GM19438 (cell line): ENCODE measurements around the gene VIP.
"Not testable (repeated sequence)": the region's sequence is repeated elsewhere in the genome, so short reads cannot be mapped to it uniquely, and the experiment has no call there.

Experiments
- ATAC-seq: cut with Tn5 transposase; IDR thresholded peaks from one replicate; pipeline ENCODE4 v1.9.1; 2021; ENCODE audit warnings: low read depth; ENCODE audit not compliant: unreplicated experiment

The VIP gene

DNA sequence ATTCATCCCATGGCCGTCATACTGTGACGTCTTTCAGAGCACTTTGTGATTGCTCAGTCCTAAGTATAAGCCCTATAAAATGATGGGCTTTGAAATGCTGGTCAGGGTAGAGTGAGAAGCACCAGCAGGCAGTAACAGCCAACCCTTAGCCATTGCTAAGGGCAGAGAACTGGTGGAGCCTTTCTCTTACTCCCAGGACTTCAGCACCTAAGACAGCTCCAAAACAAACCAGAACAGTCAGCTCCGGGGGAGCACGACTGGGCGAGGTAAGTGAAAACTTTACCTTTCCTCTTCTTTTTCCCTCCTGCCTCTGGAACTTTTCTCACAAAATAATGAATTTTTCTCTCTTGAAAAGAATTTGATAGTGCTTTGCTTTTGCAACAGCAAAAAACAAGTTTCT, at the start of gene VIP:
VIP (plus strand) TSS at position 104 of the 400 bp plus-strand sequence. CDS start 1,381 bp downstream, outside the sequence.
- ATAC-seq, result no peak

- ATAC-seq, result no peak
Observed at GRCh38 chr6:152701081-152701862, 49.3 kb upstream of the VIP start.

DNA sequence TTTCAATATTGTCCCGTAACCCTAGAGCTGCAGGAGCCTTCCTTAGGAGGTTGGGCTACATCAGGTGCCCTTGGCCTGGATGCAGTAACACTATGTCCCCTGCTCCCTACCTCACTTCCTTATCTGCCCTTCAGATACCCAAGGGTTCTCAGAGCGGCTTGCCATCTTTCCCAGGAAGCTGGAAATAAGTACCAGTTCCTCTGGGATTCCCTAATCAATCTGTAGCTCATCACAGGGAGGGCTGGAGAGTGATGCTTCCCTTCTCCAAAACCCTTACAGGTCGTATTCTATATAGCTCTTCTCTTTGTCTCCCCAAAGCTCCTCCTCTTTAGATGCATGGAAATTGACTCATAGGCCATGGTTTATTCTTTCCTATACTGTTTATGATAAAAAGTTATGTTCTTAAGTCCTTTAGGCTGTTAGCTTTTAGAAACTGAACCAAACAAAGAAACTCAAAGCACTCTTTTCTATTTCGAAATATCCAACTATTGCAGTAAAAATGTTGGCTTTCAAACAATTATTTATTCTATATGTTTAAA, 48.7 kb upstream of the VIP start:
- ATAC-seq, result no peak

GRCh38 chr6:152703750-152704149, 46.8 kb upstream of the VIP start:
- not testable (repeated sequence) for ATAC-seq

DNA sequence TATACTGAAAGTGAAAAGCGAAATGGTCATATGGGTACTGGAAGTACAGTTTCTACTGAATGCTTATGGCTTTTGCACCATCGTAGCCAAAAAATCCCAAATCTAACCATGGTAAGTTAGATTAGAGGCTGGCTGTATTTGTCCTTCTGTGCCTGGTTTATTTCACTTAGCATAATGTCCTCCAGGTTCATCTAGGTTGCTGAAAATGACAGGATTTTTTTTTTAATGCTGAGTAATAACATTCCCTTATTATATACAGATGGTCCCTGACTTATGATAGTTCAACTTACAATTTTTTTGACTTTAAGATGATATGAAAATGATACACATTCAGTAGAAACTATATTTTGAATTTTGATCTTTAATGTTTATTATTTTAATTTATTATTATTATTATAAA, 45.3 kb upstream of the VIP start:
- no peak for ATAC-seq

DNA sequence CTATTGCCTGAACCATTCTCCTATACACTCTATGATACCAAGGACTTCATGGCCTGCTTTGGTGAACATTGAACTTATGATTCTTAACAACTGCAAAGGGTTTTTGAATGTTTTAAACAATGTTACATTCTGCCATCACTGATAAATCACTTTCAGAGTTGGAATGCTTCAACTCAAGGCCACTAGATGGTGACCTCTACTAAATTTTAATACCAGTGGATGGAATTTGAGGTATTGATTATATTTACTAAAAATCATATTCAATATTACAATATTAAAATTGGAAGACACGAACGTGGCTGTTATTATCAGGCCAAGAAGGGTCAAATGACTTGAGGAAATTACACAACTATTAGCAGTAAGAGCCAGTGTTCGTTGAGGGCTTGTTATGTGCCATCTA, 34.3 kb upstream of the VIP start:
- no peak for ATAC-seq

- ATAC-seq, result no peak
Observed at GRCh38 chr6:152720974-152721373, 29.6 kb upstream of the VIP start.

GRCh38 chr6:152721956-152722355, 28.6 kb upstream of the VIP start:
- no peak for ATAC-seq

DNA sequence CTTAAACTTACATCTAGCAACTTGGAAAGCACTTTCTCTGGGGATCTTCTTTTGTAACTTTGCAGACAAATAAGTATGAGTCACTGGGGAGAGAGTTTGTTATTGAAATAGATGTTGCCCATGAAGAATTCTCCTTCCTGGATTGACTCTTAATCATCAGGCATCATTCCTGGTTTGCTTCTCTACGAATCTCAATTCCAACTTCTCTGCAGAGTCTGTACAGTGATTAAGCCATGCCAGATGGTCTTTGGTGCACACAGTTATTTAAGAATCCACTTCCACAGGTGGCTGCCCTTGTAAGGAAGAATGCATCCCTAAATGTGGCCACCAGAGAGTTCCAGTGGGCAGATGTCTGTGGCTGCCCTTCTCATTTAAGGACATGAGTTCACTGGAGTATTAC, 27.2 kb upstream of the VIP start:
- no peak for ATAC-seq

- no peak for ATAC-seq
Observed at GRCh38 chr6:152726313-152726712, 24.3 kb upstream of the VIP start.

DNA sequence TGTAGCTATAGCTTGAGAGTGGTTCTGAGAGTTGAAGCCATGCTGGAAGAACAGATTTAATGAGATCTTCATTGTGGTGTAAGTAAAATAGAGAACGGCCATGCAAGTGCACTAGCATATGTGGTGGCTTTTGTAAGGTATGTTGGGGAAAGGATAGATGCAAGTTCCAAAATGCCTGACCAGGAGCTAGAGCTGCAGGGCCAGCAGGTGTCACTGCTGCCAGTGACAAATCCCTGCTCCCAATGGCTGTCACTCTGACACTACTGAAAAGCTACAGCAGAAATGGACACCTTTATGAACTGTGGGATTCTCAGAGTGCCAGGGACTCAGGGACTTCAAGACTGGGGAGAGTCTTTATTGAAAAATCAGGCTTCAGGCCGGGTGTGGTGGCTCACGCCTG, 23.1 kb upstream of the VIP start:
- ATAC-seq, result no peak

GRCh38 chr6:152734630-152735029, 16.0 kb upstream of the VIP start:
- no peak for ATAC-seq

DNA sequence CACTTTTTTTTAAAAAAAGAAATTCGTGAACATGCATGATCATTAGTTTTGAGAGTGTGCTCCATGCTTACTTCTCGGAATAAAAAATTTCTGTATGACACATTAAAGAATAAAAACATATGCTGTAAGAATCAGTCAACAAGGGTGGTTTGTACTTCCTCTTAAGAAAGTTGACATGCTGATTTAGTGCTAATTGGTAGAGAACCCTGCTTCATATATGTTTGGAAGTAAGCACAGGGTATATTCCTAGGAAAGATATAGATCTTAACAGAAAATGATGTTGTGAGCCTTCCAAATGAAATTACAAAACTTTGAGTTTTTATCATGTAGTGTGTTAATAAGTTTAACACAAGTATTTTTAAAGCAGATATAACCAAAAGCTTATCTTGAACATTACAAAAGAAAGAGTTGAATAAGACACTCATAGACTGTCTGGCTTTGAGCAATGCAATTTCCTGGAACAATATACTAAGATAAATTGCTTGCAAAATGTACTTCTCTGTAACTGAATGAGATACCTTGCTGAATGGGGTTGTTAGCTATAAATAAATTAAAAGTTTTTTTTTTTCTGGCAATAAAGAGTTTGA, 13.8 kb upstream of the VIP start:
- ATAC-seq, result no peak

- ATAC-seq, result no peak
Observed at GRCh38 chr6:152745509-152746171, 5.0 kb upstream of the VIP start.

- no peak for ATAC-seq
Observed at GRCh38 chr6:152746172-152746553, 4.4 kb upstream of the VIP start.

DNA sequence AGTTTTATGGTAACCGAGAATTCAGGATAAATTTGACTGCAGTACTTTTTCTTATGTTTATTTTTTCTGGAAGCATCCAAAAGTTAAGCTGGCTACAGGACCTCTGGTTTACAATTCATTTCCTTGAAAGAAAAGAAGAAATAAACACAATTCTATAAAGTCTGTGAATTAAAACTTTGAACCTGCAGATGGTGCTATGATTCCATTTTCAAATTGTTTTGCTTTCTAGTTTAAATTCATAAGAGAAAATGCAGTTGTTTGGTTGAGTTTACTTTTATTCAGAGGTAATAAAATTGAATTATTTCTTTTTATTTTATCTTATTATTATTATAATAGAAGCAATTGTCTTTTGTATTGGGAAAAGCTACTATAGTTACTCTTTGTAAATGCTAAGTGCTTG, 1.8 kb upstream of the VIP start:
- no peak for ATAC-seq

DNA sequence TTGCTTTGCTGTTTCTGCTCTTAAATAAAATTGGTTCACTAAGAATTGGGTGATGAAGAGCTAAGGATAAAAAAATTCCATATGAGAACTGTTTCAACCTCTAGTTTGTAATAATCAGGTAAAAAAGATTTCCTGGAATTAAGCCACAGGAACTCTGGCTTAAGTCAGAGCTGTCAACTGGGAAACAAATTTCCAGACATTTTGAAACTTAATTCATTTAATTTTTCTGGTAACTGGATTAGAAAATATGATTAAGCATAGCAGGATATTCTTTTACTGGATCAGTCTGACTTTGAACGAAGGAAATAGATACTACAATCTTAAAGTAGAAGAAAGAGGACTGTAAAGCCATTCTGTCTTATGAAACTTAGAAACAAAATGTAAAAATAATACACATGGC, 1.3 kb upstream of the VIP start:
- no peak for ATAC-seq

- ATAC-seq, result no peak
Observed at GRCh38 chr6:152765331-152765730, 14.7 kb downstream of the VIP start.

GRCh38 chr6:152769159-152769558, 18.6 kb downstream of the VIP start:
- no peak for ATAC-seq

- ATAC-seq, result no peak
Observed at GRCh38 chr6:152769993-152770392, 19.4 kb downstream of the VIP start.

DNA sequence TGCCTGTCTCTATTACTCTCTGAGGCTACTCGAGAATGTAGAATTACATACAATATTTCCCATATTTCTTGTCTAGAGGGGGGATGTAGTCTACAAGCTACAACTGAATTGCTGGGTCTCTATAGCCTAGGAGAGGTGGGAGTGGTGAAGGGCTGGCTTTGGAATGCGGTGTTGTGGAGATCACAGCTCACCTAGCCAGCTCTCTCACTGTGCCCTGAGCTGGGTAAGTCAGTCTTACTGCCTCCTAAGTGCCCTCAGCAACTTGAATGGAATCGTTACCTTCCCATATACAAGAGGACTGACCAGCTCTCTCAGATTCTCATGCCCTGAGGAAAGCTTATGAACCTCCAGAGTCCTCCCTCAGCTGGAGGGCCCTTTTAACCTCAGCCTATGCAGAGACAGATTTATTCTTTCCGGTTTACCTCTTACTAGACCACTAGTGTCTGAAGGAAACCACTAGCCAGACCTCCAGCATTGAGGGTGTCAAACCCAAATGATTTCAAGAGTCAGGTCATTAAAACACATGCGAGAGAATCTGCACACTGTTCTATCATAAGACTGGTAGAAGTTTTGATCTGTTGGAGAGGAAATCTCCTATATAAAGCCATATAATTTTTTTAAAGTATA, 20.6 kb downstream of the VIP start:
- no peak for ATAC-seq
